ENCODE measurements around the gene MYO10. TPM values are rescaled to one million over a fixed set of nuclear protein-coding genes. Genes with fewer than 3 reads are reported as not detected.

The MYO10 gene
- total RNA-seq, 4 donors from 2014 or later, result 34.7 to 122 (median 71.2) TPM

GRCh38 chr5:16970260-16970659, 34.2 kb upstream of the MYO10 start:
- Histone ChIP-seq H3K36me3 (no peaks in the 10 kb centered on the region), H3K27ac (no peak overlapping the region), H3K4me1 (no peaks in the 10 kb centered on the region), H3K27me3 (no peaks in the 10 kb centered on the region), H3K4me3 (no peak overlapping the region), H3K9me3 (no peaks in the 10 kb centered on the region)
- no peak for TF ChIP-seq CTCF (IDR thresholded peaks at IDR 0.05)
- no peak for TF ChIP-seq POLR2A (IDR thresholded peaks at IDR 0.05)
- no peak for DNase-seq

GRCh38 chr5:16965581-16965980, 29.5 kb upstream of the MYO10 start:
- TF ChIP-seq POLR2A (IDR thresholded peaks at IDR 0.05) (no peak), CTCF (IDR thresholded peaks at IDR 0.05) (no peak)
- Histone ChIP-seq H3K4me1 (no peaks in the 10 kb centered on the region), H3K27me3 (no peaks in the 10 kb centered on the region), H3K36me3 (no peaks in the 10 kb centered on the region), H3K9me3 (no peaks in the 10 kb centered on the region), H3K27ac (no peak overlapping the region), H3K4me3 (no peak overlapping the region)
- no peak for DNase-seq

- Histone ChIP-seq H3K4me3 (no peak overlapping the region), H3K9me3 (no peaks in the 10 kb centered on the region), H3K36me3 (no peaks in the 10 kb centered on the region), H3K4me1 (no peaks in the 10 kb centered on the region), H3K27ac (no peak overlapping the region), H3K27me3 (no peaks in the 10 kb centered on the region)
- TF ChIP-seq POLR2A (IDR thresholded peaks at IDR 0.05), result no peak
- no peak for TF ChIP-seq CTCF (IDR thresholded peaks at IDR 0.05)
- peak in 1 of 3 donors; percentile 2 for DNase-seq
These were observed 27.7 kb upstream of the MYO10 start for GRCh38 chr5:16963821-16964220.

- TF ChIP-seq POLR2A (IDR thresholded peaks at IDR 0.05) (no peak), CTCF (IDR thresholded peaks at IDR 0.05) (no peak)
- peak in 1 of 3 donors; percentile 9 for DNase-seq
- Histone ChIP-seq H3K4me1 (no peaks in the 10 kb centered on the region), H3K4me3 (no peak overlapping the region), H3K27ac (no peak overlapping the region), H3K36me3 (no peaks in the 10 kb centered on the region), H3K27me3 (no peaks in the 10 kb centered on the region), H3K9me3 (no peaks in the 10 kb centered on the region)
These were observed 25.0 kb upstream of the MYO10 start for GRCh38 chr5:16961131-16961530.

GRCh38 chr5:16957304-16958196, 21.5 kb upstream of the MYO10 start:
- peak in 1 of 3 donors; percentile 24 for DNase-seq
- no peaks in the 10 kb centered on the region for H3K36me3 ChIP-seq
- H3K4me1 ChIP-seq, result no peaks in the 10 kb centered on the region
- no peaks in the 10 kb centered on the region for H3K9me3 ChIP-seq
- H3K4me3 ChIP-seq, result no peak overlapping the region
- TF ChIP-seq POLR2A (IDR thresholded peaks at IDR 0.05) (no peak), CTCF (IDR thresholded peaks at IDR 0.05) (no peak)
- no peak overlapping the region for H3K27ac ChIP-seq
- no peaks in the 10 kb centered on the region for H3K27me3 ChIP-seq

Data from Peyer's patch (tissue), 4 donors.